Stomach smooth muscle (tissue), 2 donors: ENCODE results near the gene HS6ST2.

Experiments used
- H3K27ac ChIP-seq: one replicate; pipeline ENCODE4 v1.7.0; 2013; ENCODE audit warnings: mild to moderate bottlenecking, low read length, inconsistent platforms
- H3K27me3 ChIP-seq, 2 donors: one replicate each; pipeline ENCODE4 v1.7.0; 2013; ENCODE audit warnings: low read length in 2 of 2; ENCODE audit not compliant: insufficient read depth in 2 of 2, control insufficient read depth in 1 of 2
- H3K36me3 ChIP-seq, 2 donors: one replicate each; pipeline ENCODE4 v1.7.0; 2013; ENCODE audit warnings: low read length in 2 of 2; ENCODE audit not compliant: control insufficient read depth in 2 of 2, insufficient read depth in 2 of 2
- H3K4me1 ChIP-seq: one replicate; pipeline ENCODE4 v1.7.0; 2013; ENCODE audit warnings: low read length; ENCODE audit not compliant: control insufficient read depth, insufficient read depth
- H3K4me3 ChIP-seq, 2 donors: one replicate each; pipeline ENCODE4 v1.7.0; 2013; ENCODE audit warnings: low read length in 2 of 2
- H3K9ac ChIP-seq, 2 donors: one replicate each; pipeline ENCODE4 v1.7.0; 2013; ENCODE audit warnings: low read length in 2 of 2, mild to moderate bottlenecking in 1 of 2
- H3K9me3 ChIP-seq, 2 donors: one replicate each; pipeline ENCODE4 v1.7.0; 2013; ENCODE audit warnings: low read length in 2 of 2; ENCODE audit not compliant: control insufficient read depth in 2 of 2
- donor health status: healthy.
- donor health status: Pancreatic carcinoma.

HS6ST2 gene

DNA sequence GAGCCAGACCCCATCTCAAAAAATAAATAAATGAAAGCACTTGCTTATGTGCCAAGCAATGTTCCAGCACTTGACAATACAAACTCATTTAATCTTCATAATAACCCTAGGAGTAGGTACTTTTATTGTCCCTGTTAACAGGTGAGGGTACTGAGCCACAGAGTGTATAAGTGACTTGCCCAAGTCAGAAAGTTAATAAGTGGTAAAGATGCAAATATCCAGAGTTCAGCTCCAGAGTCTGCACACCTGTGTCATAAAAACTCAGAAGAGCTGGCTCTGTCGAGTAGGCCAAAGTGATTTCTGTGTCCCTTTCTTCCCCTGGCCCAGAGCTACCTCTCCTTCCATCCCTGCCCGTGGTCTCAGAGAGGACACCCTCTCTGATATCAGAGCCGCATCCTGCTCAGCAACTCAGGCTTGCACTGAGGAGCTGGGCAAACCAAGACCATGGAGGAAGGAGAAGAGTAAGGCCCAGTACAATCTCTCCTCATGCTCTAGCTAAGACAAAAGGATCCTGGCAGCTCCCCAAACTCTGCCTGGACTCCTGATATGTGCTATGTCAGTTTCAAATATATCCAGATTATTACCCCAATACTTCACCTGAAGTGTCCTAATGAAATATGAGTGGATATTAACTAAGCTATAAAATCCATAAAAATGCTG is 136.3 kb downstream of the HS6ST2 start:
- H3K36me3 ChIP-seq = no peaks in the 10 kb centered on the region
- no peak overlapping the region for H3K4me3 ChIP-seq
- H3K9me3 ChIP-seq = no peaks in the 10 kb centered on the region
- peaks cover 0 to 4% of the 10 kb centered on the region in 2 donors for H3K27me3 ChIP-seq
- no peak overlapping the region for H3K9ac ChIP-seq
- no peaks in the 10 kb centered on the region for H3K4me1 ChIP-seq
- no peak overlapping the region for H3K27ac ChIP-seq

GRCh38 chrX:132820675-132821074 is 137.8 kb downstream of the HS6ST2 start:
- no peak overlapping the region for H3K27ac ChIP-seq
- peaks cover 0 to 4% of the 10 kb centered on the region in 2 donors for H3K27me3 ChIP-seq
- no peaks in the 10 kb centered on the region for H3K4me1 ChIP-seq
- no peak overlapping the region for H3K9ac ChIP-seq
- H3K4me3 ChIP-seq = no peak overlapping the region
- no peaks in the 10 kb centered on the region for H3K36me3 ChIP-seq
- H3K9me3 ChIP-seq = no peaks in the 10 kb centered on the region

- no peaks in the 10 kb centered on the region for H3K36me3 ChIP-seq
- no peak overlapping the region for H3K9ac ChIP-seq
- no peaks in the 10 kb centered on the region for H3K9me3 ChIP-seq
- H3K27ac ChIP-seq = no peak overlapping the region
- H3K4me3 ChIP-seq = no peak overlapping the region
- H3K4me1 ChIP-seq = no peaks in the 10 kb centered on the region
- peaks cover 0 to 2% of the 10 kb centered on the region in 2 donors for H3K27me3 ChIP-seq
Observed at GRCh38 chrX:132819711-132820264, 138.6 kb downstream of the HS6ST2 start.

- no peak overlapping the region for H3K9ac ChIP-seq
- H3K9me3 ChIP-seq = no peaks in the 10 kb centered on the region
- H3K4me3 ChIP-seq = no peak overlapping the region
- no peaks in the 10 kb centered on the region for H3K36me3 ChIP-seq
- no peak overlapping the region for H3K27ac ChIP-seq
- H3K27me3 ChIP-seq = peaks cover 0 to 4% of the 10 kb centered on the region in 2 donors
- no peaks in the 10 kb centered on the region for H3K4me1 ChIP-seq
Observed at GRCh38 chrX:132818638-132819037, 139.8 kb downstream of the HS6ST2 start.

GRCh38 chrX:132815643-132816042 is 142.8 kb downstream of the HS6ST2 start:
- H3K4me1 ChIP-seq = no peaks in the 10 kb centered on the region
- no peak overlapping the region for H3K4me3 ChIP-seq
- no peak overlapping the region for H3K9ac ChIP-seq
- no peaks in the 10 kb centered on the region for H3K9me3 ChIP-seq
- peaks cover 0 to 4% of the 10 kb centered on the region in 2 donors for H3K27me3 ChIP-seq
- H3K36me3 ChIP-seq = no peaks in the 10 kb centered on the region
- H3K27ac ChIP-seq = no peak overlapping the region

- Histone ChIP-seq H3K27ac (no peak overlapping the region), H3K36me3 (no peaks in the 10 kb centered on the region), H3K9me3 (no peaks in the 10 kb centered on the region), H3K9ac (no peak overlapping the region), H3K4me1 (no peaks in the 10 kb centered on the region), H3K27me3 (peaks cover 0 to 6% of the 10 kb centered on the region in 2 donors), H3K4me3 (no peak overlapping the region)
Observed at GRCh38 chrX:132810964-132811712, 147.3 kb downstream of the HS6ST2 start.

GRCh38 chrX:132810488-132810887 is 147.9 kb downstream of the HS6ST2 start:
- Histone ChIP-seq H3K4me1 (no peaks in the 10 kb centered on the region), H3K36me3 (no peaks in the 10 kb centered on the region), H3K27ac (no peak overlapping the region), H3K9ac (no peak overlapping the region), H3K4me3 (no peak overlapping the region), H3K27me3 (peaks cover 0 to 6% of the 10 kb centered on the region in 2 donors), H3K9me3 (no peaks in the 10 kb centered on the region)

DNA sequence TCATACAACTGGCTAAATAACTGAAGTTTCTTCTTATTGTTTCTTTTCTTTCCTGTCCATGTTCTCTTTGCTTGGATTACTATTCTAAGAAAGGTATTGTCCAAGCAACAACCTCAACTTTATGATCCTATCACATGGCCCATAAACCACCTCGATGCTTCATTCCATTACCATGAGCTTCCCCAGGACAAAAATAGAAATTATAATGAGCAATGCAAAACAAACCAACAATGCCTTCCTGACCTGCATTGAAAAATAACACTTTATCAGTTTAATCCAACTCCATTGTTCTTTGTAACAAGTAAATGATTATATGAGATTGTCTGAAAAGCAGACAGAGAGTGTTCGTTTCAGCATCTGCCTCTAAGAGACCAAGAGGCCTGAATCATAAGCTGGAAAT is 148.8 kb downstream of the HS6ST2 start:
- Histone ChIP-seq H3K4me3 (no peak overlapping the region), H3K4me1 (no peaks in the 10 kb centered on the region), H3K9ac (no peak overlapping the region), H3K27ac (no peak overlapping the region), H3K36me3 (no peaks in the 10 kb centered on the region), H3K9me3 (no peaks in the 10 kb centered on the region), H3K27me3 (peaks cover 0 to 8% of the 10 kb centered on the region in 2 donors)

DNA sequence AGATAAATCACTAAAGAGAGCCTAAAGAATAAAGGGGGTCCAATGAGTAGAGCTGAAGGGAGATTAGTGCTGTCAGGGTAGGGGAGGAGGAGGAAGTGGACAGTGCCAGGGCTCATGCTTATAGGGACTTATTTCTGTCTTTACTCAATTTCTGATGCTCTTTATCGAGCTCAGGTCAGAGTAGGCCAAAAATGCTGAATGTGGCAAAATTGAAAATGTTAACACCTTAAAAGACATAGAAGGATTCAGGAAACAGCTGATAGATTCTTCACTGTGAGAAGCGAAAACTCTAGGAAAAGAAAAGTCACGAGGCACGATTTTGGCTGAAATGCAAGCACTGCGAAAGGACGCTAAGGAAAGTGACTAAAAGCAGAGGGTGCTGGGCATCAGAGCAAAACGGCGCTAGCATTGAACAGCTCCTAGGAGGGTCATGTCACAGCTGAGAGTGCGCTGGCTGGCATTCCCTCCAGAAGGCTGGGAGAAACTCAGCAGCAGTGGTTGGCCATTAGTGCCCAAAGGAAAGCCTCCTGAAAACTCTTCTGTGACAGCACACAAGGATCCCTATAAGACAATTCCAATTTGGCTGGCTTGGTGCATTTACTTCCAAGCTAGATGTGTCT is 150.9 kb downstream of the HS6ST2 start:
- no peaks in the 10 kb centered on the region for H3K4me1 ChIP-seq
- H3K9me3 ChIP-seq = no peaks in the 10 kb centered on the region
- no peak overlapping the region for H3K4me3 ChIP-seq
- no peak overlapping the region for H3K9ac ChIP-seq
- H3K27me3 ChIP-seq = peaks cover 0 to 9% of the 10 kb centered on the region in 2 donors
- H3K36me3 ChIP-seq = no peaks in the 10 kb centered on the region
- no peak overlapping the region for H3K27ac ChIP-seq

GRCh38 chrX:132802033-132802432 is 156.4 kb downstream of the HS6ST2 start:
- H3K9me3 ChIP-seq = no peaks in the 10 kb centered on the region
- H3K36me3 ChIP-seq = no peaks in the 10 kb centered on the region
- H3K9ac ChIP-seq = no peak overlapping the region
- no peak overlapping the region for H3K4me3 ChIP-seq
- no peak overlapping the region for H3K27ac ChIP-seq
- H3K4me1 ChIP-seq = no peaks in the 10 kb centered on the region
- H3K27me3 ChIP-seq = peaks cover 0 to 18% of the 10 kb centered on the region in 2 donors
